Measurements from ENCODE around the gene NBAS. TPM values are rescaled to one million over a fixed set of nuclear protein-coding genes. Genes with fewer than 3 reads are reported as not detected.

The NBAS gene
- total and polyA plus RNA-seq, 9 donors: 25.8 to 48.9 (median 43.4) TPM

GRCh38 chr2:15182275-15182674, 378.9 kb downstream of the NBAS start:
- Histone ChIP-seq H3K4me1 (ENCODE audit: insufficient read depth) (no peaks in the 10 kb centered on the region), H3K36me3 (no peaks in the 10 kb centered on the region), H3K4me3 (no peak overlapping the region), H3K9me3 (no peaks in the 10 kb centered on the region), H3K27ac (no peak overlapping the region), H3K27me3 (no peaks in the 10 kb centered on the region)
- TF ChIP-seq EP300 (IDR thresholded peaks at IDR 0.05) (no peak), POLR2A (IDR thresholded peaks at IDR 0.05) (no peak), CTCF (IDR thresholded peaks at IDR 0.05) (no peak)
- intact Hi-C loops (cut with DNase I): no loop called here
- 95 to 98% (median 98%) methylated on average over 5 of the region's 5 CpGs for WGBS, 3 donors
- no peak for DNase-seq

GRCh38 chr2:15181092-15181745, 379.9 kb downstream of the NBAS start:
- Histone ChIP-seq H3K36me3 (no peaks in the 10 kb centered on the region), H3K4me3 (no peak overlapping the region), H3K9me3 (no peaks in the 10 kb centered on the region), H3K4me1 (ENCODE audit: insufficient read depth) (no peaks in the 10 kb centered on the region), H3K27ac (no peak overlapping the region), H3K27me3 (no peaks in the 10 kb centered on the region)
- 71 to 80% (median 77%) methylated on average over 5 of the region's 5 CpGs for WGBS, 3 donors
- TF ChIP-seq CTCF (IDR thresholded peaks at IDR 0.05) (no peak), EP300 (IDR thresholded peaks at IDR 0.05) (no peak), POLR2A (IDR thresholded peaks at IDR 0.05) (no peak)
- no peak for DNase-seq
- intact Hi-C loops (cut with DNase I): no loop called here

GRCh38 chr2:15180379-15180778, 380.8 kb downstream of the NBAS start:
- H3K27me3 ChIP-seq: no peaks in the 10 kb centered on the region
- WGBS, 3 donors: 92 to 96% (median 93%) methylated on average over 9 of the region's 9 CpGs

GRCh38 chr2:15178946-15179345, 382.2 kb downstream of the NBAS start:
- H3K4me1 ChIP-seq (ENCODE audit: insufficient read depth): no peaks in the 10 kb centered on the region
- no peaks in the 10 kb centered on the region for H3K9me3 ChIP-seq
- DNase-seq: no peak
- no peak overlapping the region for H3K4me3 ChIP-seq
- 96% methylated on average over 14 of the region's 14 CpGs for WGBS, 3 donors
- H3K36me3 ChIP-seq: no peaks in the 10 kb centered on the region
- intact Hi-C loops (cut with DNase I): no loop called here
- TF ChIP-seq POLR2A (IDR thresholded peaks at IDR 0.05) (no peak), CTCF (IDR thresholded peaks at IDR 0.05) (no peak), EP300 (IDR thresholded peaks at IDR 0.05) (no peak)
- no peaks in the 10 kb centered on the region for H3K27me3 ChIP-seq
- no peak overlapping the region for H3K27ac ChIP-seq

More at GRCh38 chr2:15180379-15180778, 380.8 kb downstream of the NBAS start:
- intact Hi-C loops (cut with DNase I): no loop called here
- no peak overlapping the region for H3K4me3 ChIP-seq
- H3K27ac ChIP-seq: no peak overlapping the region
- TF ChIP-seq POLR2A (IDR thresholded peaks at IDR 0.05) (no peak), EP300 (IDR thresholded peaks at IDR 0.05) (no peak), CTCF (IDR thresholded peaks at IDR 0.05) (no peak)
- no peak for DNase-seq
- no peaks in the 10 kb centered on the region for H3K9me3 ChIP-seq
- no peaks in the 10 kb centered on the region for H3K36me3 ChIP-seq
- H3K4me1 ChIP-seq (ENCODE audit: insufficient read depth): no peaks in the 10 kb centered on the region

Measured in ovary (tissue), 9 donors.